Ishikawa (cell line): ENCODE data around the gene PRRT2.

Experiments used
- CEBPB ChIP-seq: IDR thresholded peaks from 2 replicates; pipeline ENCODE4 v1.6.1; 2012
- CREB1 ChIP-seq: IDR thresholded peaks from 2 replicates; pipeline ENCODE4 v1.6.1; 2012; ENCODE audit warnings: low read depth
- EGR1 ChIP-seq: IDR thresholded peaks from 2 replicates; pipeline ENCODE4 v1.6.1; 2012
- EP300 ChIP-seq: IDR thresholded peaks from 2 replicates; pipeline ENCODE4 v1.6.1; 2012; ENCODE audit warnings: borderline replicate concordance
- FOXM1 ChIP-seq: IDR thresholded peaks from 2 replicates; pipeline ENCODE4 v1.6.1; 2012; ENCODE audit warnings: low read depth, borderline replicate concordance
- NFIC ChIP-seq: IDR thresholded peaks from 2 replicates; pipeline ENCODE4 v1.6.1; 2012
- RAD21 ChIP-seq: IDR thresholded peaks from 2 replicates; pipeline ENCODE4 v1.6.1; 2012; ENCODE audit warnings: low read depth
- TAF1 ChIP-seq: IDR thresholded peaks from 2 replicates; pipeline ENCODE4 v1.6.1; 2012; ENCODE audit warnings: low read depth, mild to moderate bottlenecking
- TCF12 ChIP-seq: IDR thresholded peaks from 2 replicates; pipeline ENCODE4 v1.6.1; 2012; ENCODE audit warnings: low read depth
- TEAD4 ChIP-seq: IDR thresholded peaks from 2 replicates; pipeline ENCODE4 v1.6.1; 2012
- ZBTB7A ChIP-seq: IDR thresholded peaks from 2 replicates; pipeline ENCODE4 v1.6.1; 2012; ENCODE audit warnings: low read depth
- TF ChIP-seq, protein P1 (sequence below): IDR thresholded peaks from 2 replicates; pipeline ENCODE4 v1.6.1; 2012; ENCODE audit warnings: low read depth, mild to moderate bottlenecking
- TF ChIP-seq, protein P2 (sequence below): IDR thresholded peaks from 2 replicates; pipeline ENCODE4 v1.6.1; 2012

DNA sequence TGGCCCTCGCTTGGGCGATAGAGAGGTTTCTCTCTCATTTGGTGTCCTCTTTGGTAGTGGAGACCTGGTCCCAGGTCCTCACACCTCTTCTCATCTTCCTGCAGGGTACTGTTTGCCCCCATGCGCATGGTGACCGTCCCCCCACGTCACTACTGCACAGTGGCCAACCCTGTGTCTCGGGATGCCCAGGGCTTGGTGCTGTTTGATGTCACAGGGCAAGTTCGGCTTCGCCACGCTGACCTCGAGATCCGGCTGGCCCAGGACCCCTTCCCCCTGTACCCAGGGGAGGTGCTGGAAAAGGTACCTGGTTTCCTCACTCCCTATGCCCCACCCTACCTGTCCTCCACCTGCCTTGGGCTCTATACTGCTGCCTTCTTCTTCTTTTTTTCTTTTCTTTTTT, 18.8 kb downstream of the PRRT2 start:
- TF ChIP-seq NFIC = no peak
- no peak for TF ChIP-seq TCF12
- TF ChIP-seq, protein P1, sequence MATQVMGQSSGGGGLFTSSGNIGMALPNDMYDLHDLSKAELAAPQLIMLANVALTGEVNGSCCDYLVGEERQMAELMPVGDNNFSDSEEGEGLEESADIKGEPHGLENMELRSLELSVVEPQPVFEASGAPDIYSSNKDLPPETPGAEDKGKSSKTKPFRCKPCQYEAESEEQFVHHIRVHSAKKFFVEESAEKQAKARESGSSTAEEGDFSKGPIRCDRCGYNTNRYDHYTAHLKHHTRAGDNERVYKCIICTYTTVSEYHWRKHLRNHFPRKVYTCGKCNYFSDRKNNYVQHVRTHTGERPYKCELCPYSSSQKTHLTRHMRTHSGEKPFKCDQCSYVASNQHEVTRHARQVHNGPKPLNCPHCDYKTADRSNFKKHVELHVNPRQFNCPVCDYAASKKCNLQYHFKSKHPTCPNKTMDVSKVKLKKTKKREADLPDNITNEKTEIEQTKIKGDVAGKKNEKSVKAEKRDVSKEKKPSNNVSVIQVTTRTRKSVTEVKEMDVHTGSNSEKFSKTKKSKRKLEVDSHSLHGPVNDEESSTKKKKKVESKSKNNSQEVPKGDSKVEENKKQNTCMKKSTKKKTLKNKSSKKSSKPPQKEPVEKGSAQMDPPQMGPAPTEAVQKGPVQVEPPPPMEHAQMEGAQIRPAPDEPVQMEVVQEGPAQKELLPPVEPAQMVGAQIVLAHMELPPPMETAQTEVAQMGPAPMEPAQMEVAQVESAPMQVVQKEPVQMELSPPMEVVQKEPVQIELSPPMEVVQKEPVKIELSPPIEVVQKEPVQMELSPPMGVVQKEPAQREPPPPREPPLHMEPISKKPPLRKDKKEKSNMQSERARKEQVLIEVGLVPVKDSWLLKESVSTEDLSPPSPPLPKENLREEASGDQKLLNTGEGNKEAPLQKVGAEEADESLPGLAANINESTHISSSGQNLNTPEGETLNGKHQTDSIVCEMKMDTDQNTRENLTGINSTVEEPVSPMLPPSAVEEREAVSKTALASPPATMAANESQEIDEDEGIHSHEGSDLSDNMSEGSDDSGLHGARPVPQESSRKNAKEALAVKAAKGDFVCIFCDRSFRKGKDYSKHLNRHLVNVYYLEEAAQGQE = no peak
- no peak for TF ChIP-seq CEBPB
- no peak for TF ChIP-seq CREB1
- no peak for TF ChIP-seq TAF1
- TF ChIP-seq EP300 = no peak
- TF ChIP-seq, protein P2, sequence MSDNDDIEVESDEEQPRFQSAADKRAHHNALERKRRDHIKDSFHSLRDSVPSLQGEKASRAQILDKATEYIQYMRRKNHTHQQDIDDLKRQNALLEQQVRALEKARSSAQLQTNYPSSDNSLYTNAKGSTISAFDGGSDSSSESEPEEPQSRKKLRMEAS = no peak
- no peak for TF ChIP-seq EGR1
- TF ChIP-seq RAD21 = no peak
- TF ChIP-seq ZBTB7A = no peak
- TF ChIP-seq FOXM1 = no peak
- no peak for TF ChIP-seq TEAD4
